ENCODE data around the gene MBTPS2.

- TF ChIP-seq CTCF (IDR thresholded peaks at IDR 0.05; ENCODE audit: low read depth, low read length, poor library complexity, severe bottlenecking) (no peak), EZH2phosphoT487 (IDR thresholded peaks at IDR 0.05; ENCODE audit: borderline replicate concordance, low read length) (no peak)
These were observed 93.7 kb downstream of the MBTPS2 start for GRCh38 chrX:21933077-21933476.

All from DOHH2 (cell line).